CD4-positive, alpha-beta memory T cell (primary cell): ENCODE results near the gene LSM5. TPM values are rescaled to one million over a fixed set of nuclear protein-coding genes. Genes with fewer than 3 reads are reported as not detected.
"Not testable (repeated sequence)": the region's sequence is repeated elsewhere in the genome, so short reads cannot be mapped to it uniquely, and the experiment has no call there.

Experiments
- CTCF ChIA-PET: fragments of 350-600 bp; sonication (Branson Sonifier 250); formaldehyde crosslinking; loops from one replicate; lab custom pipeline; 2021; ENCODE audit warnings: inconsistent platforms; ENCODE audit not compliant: partially characterized antibody; lab: Charles Lee
- POLR2A ChIA-PET: fragments of 350-600 bp; sonication (Branson Sonifier 250); formaldehyde crosslinking; loops from one replicate; lab custom pipeline; 2021; ENCODE audit not compliant: partially characterized antibody; lab: Charles Lee
- DNase-seq, 5 donors: peaks; one replicate each; pipeline versions ENCODE4 v3.0.0 to v3.0.0-alpha.2; 2020 to 2022; ENCODE audit warnings: mixed read lengths in 1 of 5
- H3K27ac ChIP-seq: one replicate; pipeline ENCODE4 v1.7.0; 2013; ENCODE audit warnings: low read depth, low read length
- H3K27me3 ChIP-seq: 2 replicates; pipeline ENCODE4 v1.7.0; 2013; ENCODE audit warnings: mild to moderate bottlenecking, low read length, moderate library complexity; ENCODE audit not compliant: insufficient read depth
- H3K36me3 ChIP-seq: 2 replicates; pipeline ENCODE4 v1.7.0; 2013; ENCODE audit warnings: mild to moderate bottlenecking, low read length, moderate library complexity; ENCODE audit not compliant: insufficient read depth
- H3K4me1 ChIP-seq: 2 replicates; pipeline ENCODE4 v1.7.0; 2013; ENCODE audit warnings: mild to moderate bottlenecking, low read length, moderate library complexity; ENCODE audit not compliant: insufficient read depth
- H3K4me3 ChIP-seq, 2 donors: one replicate each; pipeline ENCODE4 v1.7.0; 2013; ENCODE audit warnings: low read length in 2 of 2, mild to moderate bottlenecking in 1 of 2
- H3K9me3 ChIP-seq, 2 donors: one replicate each; pipeline ENCODE4 v1.7.0; 2013; ENCODE audit warnings: low read length in 2 of 2, control low read depth in 1 of 2; ENCODE audit not compliant: control insufficient read depth in 1 of 2
- H3K27ac Mint-ChIP-seq, 7 donors: one replicate each; pipeline ENCODE4 v1.8.0; 2020 to 2021; ENCODE audit warnings: mixed read lengths in 7 of 7, mild to moderate bottlenecking in 6 of 7, inconsistent platforms in 3 of 7, moderate library complexity in 3 of 7
- H3K27me3 Mint-ChIP-seq, 2 donors: one replicate each; pipeline ENCODE4 v1.8.0; 2020 to 2021; ENCODE audit warnings: mixed read lengths in 2 of 2
- H3K36me3 Mint-ChIP-seq, 2 donors: one replicate each; pipeline ENCODE4 v1.8.0; 2020 to 2021; ENCODE audit warnings: mixed read lengths in 2 of 2, inconsistent platforms in 1 of 2, mild to moderate bottlenecking in 1 of 2
- H3K4me1 Mint-ChIP-seq, 4 donors: one replicate each; pipeline ENCODE4 v1.8.0; 2020 to 2021; ENCODE audit warnings: mixed read lengths in 4 of 4, mild to moderate bottlenecking in 1 of 4
- H3K4me3 Mint-ChIP-seq, 8 donors: one replicate each; pipeline ENCODE4 v1.8.0; 2020 to 2021; ENCODE audit warnings: mixed read lengths in 8 of 8, mild to moderate bottlenecking in 7 of 8, moderate library complexity in 6 of 8, inconsistent platforms in 3 of 8
- H3K9me3 Mint-ChIP-seq, 8 donors: one replicate each; pipeline ENCODE4 v1.8.0; 2020 to 2021; ENCODE audit warnings: mixed read lengths in 8 of 8, mild to moderate bottlenecking in 5 of 8, inconsistent platforms in 3 of 8, moderate library complexity in 1 of 8
- intact Hi-C: fragments of 100-400 bp; cut with micrococcal nuclease; formaldehyde crosslinking; loops from one replicate; pipeline ENCODE4 v1.15.1; 2023
- polyA plus RNA-seq, 2 donors: library from polyadenylated mRNA; unstranded; fragments of 300-500 nt; fragmentation: Illumina TruSeq; gene quantifications; one replicate each; pipeline ENCODE4 v1.2.3, GENCODE V29; 2021
- total RNA-seq, 2 experiments: library from RNA; stranded (reverse); gene quantifications; one replicate each; pipeline ENCODE4 v1.2.3, GENCODE V29; 2021

Gene LSM5
- total and polyA plus RNA-seq, 4 experiments from 2014 or later: 37.6 to 183 (median 73.2) TPM

- Histone ChIP-seq H3K27ac (no peak overlapping the region), H3K9me3 (no peaks in the 10 kb centered on the region), H3K4me1 (peaks cover 36% of the 10 kb centered on the region), H3K27me3 (no peaks in the 10 kb centered on the region), H3K36me3 (no peaks in the 10 kb centered on the region), H3K4me3 (no peak overlapping the region)
- peaks cover 33 to 63% (median 49%) of the 10 kb centered on the region in 4 donors for H3K4me1 Mint-ChIP-seq
- H3K9me3 Mint-ChIP-seq: no peaks in the 10 kb centered on the region
- peak overlapping the region in 3 of 7 donors; percentile 18 to 26 (median 24) for H3K27ac Mint-ChIP-seq
- ChIA-PET POLR2A (no interaction called here), CTCF (no interaction called here)
- peaks cover 0 to 13% of the 10 kb centered on the region in 2 donors for H3K36me3 Mint-ChIP-seq
- H3K4me3 Mint-ChIP-seq: peak overlapping the region in 7 of 8 donors; percentile 18 to 66 (median 58)
- no peak for DNase-seq
- no peaks in the 10 kb centered on the region for H3K27me3 Mint-ChIP-seq
- intact Hi-C loops: no loop called here
These were observed 16.3 kb upstream of the LSM5 start for GRCh38 chr7:32506266-32507054.

DNA sequence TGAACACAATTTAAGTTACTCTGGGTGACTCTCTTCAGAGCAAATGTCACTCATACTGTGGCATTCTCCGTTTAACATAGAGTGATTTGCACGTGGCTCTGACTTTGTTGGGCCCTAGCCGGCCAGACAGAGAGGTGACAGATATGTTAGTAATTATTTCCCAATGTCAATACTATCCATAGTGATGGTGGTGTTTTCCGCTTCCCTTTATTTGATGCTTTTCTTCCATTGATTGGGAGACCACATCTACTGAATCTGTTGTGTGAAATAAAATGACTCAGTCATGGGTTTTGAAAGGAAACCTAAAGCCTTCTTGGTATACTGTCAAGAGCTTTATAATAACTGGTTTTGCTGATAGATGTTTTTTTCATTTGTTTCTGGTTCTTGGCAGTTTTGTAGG is 12.5 kb upstream of the LSM5 start:
- Mint-ChIP-seq H3K27me3 (no peaks in the 10 kb centered on the region), H3K4me3 (peak overlapping the region in 5 of 8 donors; percentile 27 to 62 (median 50)), H3K27ac (peak overlapping the region in 3 of 7 donors; percentile 6 to 35 (median 12)), H3K9me3 (no peaks in the 10 kb centered on the region), H3K36me3 (peaks cover 6 to 27% of the 10 kb centered on the region in 2 donors), H3K4me1 (peaks cover 42 to 57% (median 48%) of the 10 kb centered on the region in 4 donors)
- ChIA-PET CTCF (no interaction called here), POLR2A (interaction anchor here (1.6 to 1.9 kb wide), 2 partner anchors 13 kb away, joined by 3 to 4 read pairs; partner anchors contain the start of gene LSM5)
- Histone ChIP-seq H3K36me3 (no peaks in the 10 kb centered on the region), H3K27ac (no peak overlapping the region), H3K4me3 (no peak overlapping the region), H3K27me3 (no peaks in the 10 kb centered on the region), H3K9me3 (no peaks in the 10 kb centered on the region), H3K4me1 (peaks cover 55% of the 10 kb centered on the region)
- intact Hi-C loops: no loop called here
- no peak for DNase-seq

DNA sequence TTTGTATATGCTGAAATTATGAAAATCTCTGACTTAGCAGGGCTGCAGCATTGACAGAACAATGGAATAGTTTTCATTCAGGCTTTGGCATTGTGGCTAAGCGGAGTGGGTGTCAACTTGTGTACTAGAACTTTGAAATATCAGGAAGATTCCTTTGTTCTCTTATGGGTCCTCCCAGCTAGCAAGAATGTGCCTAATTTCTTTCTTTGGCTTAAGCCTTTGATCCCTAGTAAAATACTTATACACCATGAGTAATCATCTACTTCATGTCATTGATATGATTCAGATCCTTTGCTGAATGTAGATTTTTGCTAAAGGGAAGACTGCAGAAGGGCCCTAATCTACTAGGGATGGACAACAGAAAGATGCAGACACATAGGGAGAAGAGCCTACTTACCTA is 11.3 kb upstream of the LSM5 start:
- no peak overlapping the region for H3K4me3 ChIP-seq
- POLR2A ChIA-PET: interaction anchor here (1.6 kb wide), 1 partner anchor 12 kb away, joined by 3 read pairs; the partner anchor contains the start of gene LSM5
- Mint-ChIP-seq H3K27me3 (no peaks in the 10 kb centered on the region), H3K36me3 (peaks cover 6 to 24% of the 10 kb centered on the region in 2 donors), H3K27ac (peak overlapping the region in 2 of 7 donors; percentile 13 to 18), H3K4me3 (peak overlapping the region in 4 of 8 donors; percentile 20 to 67 (median 45)), H3K9me3 (no peaks in the 10 kb centered on the region), H3K4me1 (peaks cover 39 to 57% (median 50%) of the 10 kb centered on the region in 4 donors)
- no peak for DNase-seq
- intact Hi-C loops: no loop called here
- no peaks in the 10 kb centered on the region for H3K9me3 ChIP-seq
- H3K27me3 ChIP-seq: no peaks in the 10 kb centered on the region
- CTCF ChIA-PET: no interaction called here
- H3K4me1 ChIP-seq: peaks cover 57% of the 10 kb centered on the region
- no peak overlapping the region for H3K27ac ChIP-seq
- no peaks in the 10 kb centered on the region for H3K36me3 ChIP-seq

DNA sequence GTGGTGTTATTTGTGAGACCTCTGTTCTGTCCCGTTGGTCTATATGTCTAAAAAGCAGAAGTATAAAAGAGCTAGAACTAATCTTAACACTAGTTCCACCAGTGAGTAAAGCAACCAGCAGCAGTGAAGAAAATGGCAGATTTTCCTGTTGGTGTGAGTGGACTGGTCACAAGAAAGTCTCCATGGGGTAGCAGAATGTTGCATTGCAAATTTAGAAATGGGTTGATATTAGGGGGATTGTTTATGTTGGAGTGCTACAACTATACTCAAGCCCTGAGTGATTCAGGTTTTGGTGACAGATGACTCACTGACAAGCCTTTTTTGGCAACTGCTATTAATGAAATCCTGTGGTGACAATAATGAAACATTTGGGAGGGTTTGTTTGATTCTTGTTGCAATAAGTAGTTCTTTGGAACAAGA is 10.8 kb upstream of the LSM5 start:
- H3K9me3 Mint-ChIP-seq: no peaks in the 10 kb centered on the region
- no peak for DNase-seq
- Histone ChIP-seq H3K9me3 (no peaks in the 10 kb centered on the region), H3K36me3 (no peaks in the 10 kb centered on the region), H3K27me3 (no peaks in the 10 kb centered on the region), H3K4me1 (peaks cover 59% of the 10 kb centered on the region), H3K4me3 (no peak overlapping the region), H3K27ac (no peak overlapping the region)
- H3K27me3 Mint-ChIP-seq: no peaks in the 10 kb centered on the region
- peak overlapping the region in 5 of 8 donors; percentile 8 to 50 (median 33) for H3K4me3 Mint-ChIP-seq
- intact Hi-C loops: no loop called here
- H3K36me3 Mint-ChIP-seq: peaks cover 6 to 28% of the 10 kb centered on the region in 2 donors
- H3K4me1 Mint-ChIP-seq: peaks cover 40 to 57% (median 50%) of the 10 kb centered on the region in 4 donors
- POLR2A ChIA-PET: interaction anchor here (1.6 kb wide), 1 partner anchor 11 kb away, joined by 3 read pairs; the partner anchor contains the start of gene LSM5
- CTCF ChIA-PET: interaction anchor here (1.0 kb wide), 1 partner anchor 24 kb away, joined by 3 read pairs; no protein-coding TSS in a partner anchor
- peak overlapping the region in 1 of 7 donors; percentile 1 for H3K27ac Mint-ChIP-seq

GRCh38 chr7:32500216-32500615 is 10.0 kb upstream of the LSM5 start:
- peaks cover 40 to 60% (median 50%) of the 10 kb centered on the region in 4 donors for H3K4me1 Mint-ChIP-seq
- POLR2A ChIA-PET, H3K27me3 ChIP-seq, intact Hi-C loops, H3K4me3 ChIP-seq, H3K36me3 ChIP-seq, H3K27me3 Mint-ChIP-seq, H3K27ac ChIP-seq, DNase-seq, H3K9me3 Mint-ChIP-seq, H3K9me3 ChIP-seq: not testable (repeated sequence)
- peak overlapping the region in 1 of 7 donors; percentile 1 for H3K27ac Mint-ChIP-seq
- peak overlapping the region in 3 of 8 donors; percentile 15 to 33 (median 27) for H3K4me3 Mint-ChIP-seq
- CTCF ChIA-PET: interaction anchor here (1.0 kb wide), 1 partner anchor 24 kb away, joined by 3 read pairs; no protein-coding TSS in a partner anchor
- peaks cover 6 to 33% of the 10 kb centered on the region in 2 donors for H3K36me3 Mint-ChIP-seq
- peaks cover 59% of the 10 kb centered on the region for H3K4me1 ChIP-seq

DNA sequence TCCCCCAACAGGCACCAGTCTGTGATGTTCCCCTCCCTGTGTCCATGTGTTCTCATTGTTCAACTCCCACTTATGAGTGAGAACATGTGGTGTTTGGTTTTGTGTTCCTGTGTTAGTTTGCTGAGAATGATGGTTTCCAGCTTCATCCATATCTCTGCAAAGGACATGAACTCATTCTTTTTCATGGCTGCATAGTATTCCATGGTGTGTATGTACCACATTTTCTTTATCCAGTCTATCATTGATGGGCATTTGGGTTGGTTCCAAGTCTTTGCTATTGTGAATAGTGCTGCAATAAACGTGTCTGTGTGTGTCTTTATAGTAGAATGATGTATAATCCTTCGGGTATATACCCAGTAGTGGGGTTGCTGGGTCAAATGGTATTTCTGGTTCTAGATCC is 9.6 kb upstream of the LSM5 start:
- H3K9me3 Mint-ChIP-seq, H3K27ac Mint-ChIP-seq, H3K36me3 ChIP-seq, H3K9me3 ChIP-seq, H3K27me3 Mint-ChIP-seq, H3K27me3 ChIP-seq, H3K27ac ChIP-seq, POLR2A ChIA-PET, H3K4me3 ChIP-seq, DNase-seq: not testable (repeated sequence)
- intact Hi-C loops: loop anchor here (10.0 kb wide), 1 partner anchor 135 kb away; no protein-coding TSS in a partner anchor
- peaks cover 6 to 35% of the 10 kb centered on the region in 2 donors for H3K36me3 Mint-ChIP-seq
- peaks cover 41 to 64% (median 51%) of the 10 kb centered on the region in 4 donors for H3K4me1 Mint-ChIP-seq
- peak overlapping the region in 3 of 8 donors; percentile 15 to 45 (median 33) for H3K4me3 Mint-ChIP-seq
- H3K4me1 ChIP-seq: peaks cover 62% of the 10 kb centered on the region
- CTCF ChIA-PET: interaction anchor here (1.0 kb wide), 1 partner anchor 25 kb away, joined by 3 read pairs; no protein-coding TSS in a partner anchor
